ENCODE measurements around the gene EZH1.

Gene EZH1

GRCh38 chr17:42706732-42707131 lies 38.1 kb downstream of the EZH1 start:
- Histone ChIP-seq H2AFZ (ENCODE audit: low read length) (no peak overlapping the region), H4K20me1 (ENCODE audit: insufficient read depth, low read length) (no peaks in the 10 kb centered on the region), H3K36me3 (ENCODE audit: insufficient read depth, low read length) (peaks cover 96% of the 10 kb centered on the region), H3K79me2 (ENCODE audit: insufficient read depth, low read length) (no peaks in the 10 kb centered on the region), H3K4me1 (ENCODE audit: insufficient read depth, low read length, severe bottlenecking) (no peaks in the 10 kb centered on the region), H3K27ac (ENCODE audit: low read depth, low read length, poor library complexity, severe bottlenecking) (no peak overlapping the region), H3K9me3 (ENCODE audit: low read length) (no peaks in the 10 kb centered on the region), H3K9me2 (ENCODE audit: low read depth, low read length) (no peaks in the 10 kb centered on the region), H3K9ac (ENCODE audit: low read length) (no peak overlapping the region), H3K4me2 (ENCODE audit: low read length) (no peak overlapping the region), H3F3A (ENCODE audit: insufficient read depth, low read length) (no peaks in the 10 kb centered on the region), H3K4me3 (ENCODE audit: low read depth, low read length, poor library complexity, severe bottlenecking) (no peak overlapping the region), H3K27me3 (ENCODE audit: insufficient read depth, low read length) (no peaks in the 10 kb centered on the region)
- TF ChIP-seq CTCF (IDR thresholded peaks at IDR 0.05; ENCODE audit: low read length): no peak
- TF ChIP-seq EZH2 (IDR thresholded peaks at IDR 0.05; ENCODE audit: borderline replicate concordance, low read length): no peak

- H3K79me2 ChIP-seq (ENCODE audit: insufficient read depth, low read length): no peaks in the 10 kb centered on the region
- H2AFZ ChIP-seq (ENCODE audit: low read length): no peak overlapping the region
- H3K4me1 ChIP-seq (ENCODE audit: insufficient read depth, low read length, severe bottlenecking): no peaks in the 10 kb centered on the region
- H3K9me2 ChIP-seq (ENCODE audit: low read depth, low read length): no peaks in the 10 kb centered on the region
- H4K20me1 ChIP-seq (ENCODE audit: insufficient read depth, low read length): no peaks in the 10 kb centered on the region
- no peaks in the 10 kb centered on the region for H3K9me3 ChIP-seq (ENCODE audit: low read length)
- no peak overlapping the region for H3K4me3 ChIP-seq (ENCODE audit: low read depth, low read length, poor library complexity, severe bottlenecking)
- H3K4me2 ChIP-seq (ENCODE audit: low read length): no peak overlapping the region
- H3K36me3 ChIP-seq (ENCODE audit: insufficient read depth, low read length): peaks cover 97% of the 10 kb centered on the region
- H3K27ac ChIP-seq (ENCODE audit: low read depth, low read length, poor library complexity, severe bottlenecking): no peak overlapping the region
- TF ChIP-seq EZH2 (IDR thresholded peaks at IDR 0.05; ENCODE audit: borderline replicate concordance, low read length): no peak
- TF ChIP-seq CTCF (IDR thresholded peaks at IDR 0.05; ENCODE audit: low read length): no peak
- no peaks in the 10 kb centered on the region for H3K27me3 ChIP-seq (ENCODE audit: insufficient read depth, low read length)
- H3F3A ChIP-seq (ENCODE audit: insufficient read depth, low read length): no peaks in the 10 kb centered on the region
- H3K9ac ChIP-seq (ENCODE audit: low read length): no peak overlapping the region
These were observed 39.9 kb downstream of the EZH1 start for GRCh38 chr17:42704837-42705494.

GRCh38 chr17:42704490-42704836 lies 40.4 kb downstream of the EZH1 start:
- no peak for TF ChIP-seq CTCF (IDR thresholded peaks at IDR 0.05; ENCODE audit: low read length)
- TF ChIP-seq EZH2 (IDR thresholded peaks at IDR 0.05; ENCODE audit: borderline replicate concordance, low read length): no peak
- Histone ChIP-seq H3K4me1 (ENCODE audit: insufficient read depth, low read length, severe bottlenecking) (no peaks in the 10 kb centered on the region), H3K9me2 (ENCODE audit: low read depth, low read length) (no peaks in the 10 kb centered on the region), H3F3A (ENCODE audit: insufficient read depth, low read length) (no peaks in the 10 kb centered on the region), H3K27ac (ENCODE audit: low read depth, low read length, poor library complexity, severe bottlenecking) (no peak overlapping the region), H3K9ac (ENCODE audit: low read length) (no peak overlapping the region), H2AFZ (ENCODE audit: low read length) (no peak overlapping the region), H4K20me1 (ENCODE audit: insufficient read depth, low read length) (no peaks in the 10 kb centered on the region), H3K9me3 (ENCODE audit: low read length) (no peaks in the 10 kb centered on the region), H3K27me3 (ENCODE audit: insufficient read depth, low read length) (no peaks in the 10 kb centered on the region), H3K36me3 (ENCODE audit: insufficient read depth, low read length) (peaks cover 92% of the 10 kb centered on the region), H3K4me3 (ENCODE audit: low read depth, low read length, poor library complexity, severe bottlenecking) (no peak overlapping the region), H3K4me2 (ENCODE audit: low read length) (no peak overlapping the region), H3K79me2 (ENCODE audit: insufficient read depth, low read length) (no peaks in the 10 kb centered on the region)

Measured in OCI-LY1 (cell line).